Endothelial cell of umbilical vein (primary cell): ENCODE measurements around the gene PTPRD. TPM values are rescaled to one million over a fixed set of nuclear protein-coding genes. Genes with fewer than 3 reads are reported as not detected.

ENCODE experiments used
- BruUV-seq: library from RNA; stranded (reverse); fragments of 400-500 nt; replicated peaks from 2 replicates; lab custom pipeline; 2021; lab: Mats Ljungman, UMichigan
- CTCF ChIA-PET: fragments of 300-600, 350-600 bp; sonication (Branson Sonifier 250); formaldehyde crosslinking; loops from one replicate; lab custom pipeline; 2021; ENCODE audit warnings: antibody characterized with exemption, inconsistent platforms; lab: Charles Lee
- POLR2A ChIA-PET: fragments of 300-600, 350-600 bp; sonication (Branson Sonifier 250); formaldehyde crosslinking; loops from one replicate; lab custom pipeline; 2021; ENCODE audit warnings: antibody characterized with exemption, inconsistent platforms; lab: Charles Lee
- DNase-seq: peaks from one replicate; pipeline ENCODE4 v3.0.0-alpha.2; 2011; ENCODE audit warnings: low read depth, low spot score
- FAIRE-seq: peaks from 2 replicates; lab custom pipeline; 2011; peaks lifted over from hg19 to GRCh38; lab: Jason Lieb, UNC
- H2AFZ ChIP-seq: 2 replicates; pipeline ENCODE4 v1.6.0; 2012; ENCODE audit warnings: low read depth, low read length, control low read depth, inconsistent platforms
- H3K27ac ChIP-seq: 2 replicates; pipeline ENCODE4 v1.5.1; 2011; ENCODE audit warnings: low read depth, mild to moderate bottlenecking, control low read depth, low read length, moderate library complexity; ENCODE audit not compliant: insufficient read depth
- H3K27me3 ChIP-seq, 2 experiments: 2 replicates each; pipeline versions ENCODE4 v1.6.0 to v1.6.1; 2011; ENCODE audit warnings: low read length in 2 of 2, mixed read lengths in 1 of 2; ENCODE audit not compliant: control insufficient read depth in 2 of 2, insufficient read depth in 2 of 2
- H3K36me3 ChIP-seq, 2 experiments: 2 replicates in 1 of 2; 3 replicates in 1 of 2; pipeline ENCODE4 v1.5.1; 2011; ENCODE audit warnings: low read length in 2 of 2, mild to moderate bottlenecking in 1 of 2, moderate library complexity in 1 of 2; ENCODE audit not compliant: control insufficient read depth in 2 of 2, insufficient read depth in 2 of 2; ENCODE audit errors: extremely low read depth in 1 of 2
- H3K4me1 ChIP-seq: 3 replicates; pipeline ENCODE4 v1.5.1; 2011; ENCODE audit warnings: mild to moderate bottlenecking, low read length; ENCODE audit not compliant: control insufficient read depth, insufficient read depth; ENCODE audit errors: extremely low read depth
- H3K4me2 ChIP-seq: 2 replicates; pipeline ENCODE4 v1.6.1; 2011; ENCODE audit warnings: low read length, control low read depth, mixed read lengths; ENCODE audit not compliant: insufficient read depth
- H3K4me3 ChIP-seq, 3 experiments: fragments of 200-600 bp in 1 of 3; sonication (generic), shearing (Covaris generic) in 1 of 3; replicated peaks in 1 of 3; 2 replicates each; pipeline ENCODE4 v1.5.1; 2011 to 2016; ENCODE audit warnings: control low read depth in 3 of 3, low read length in 3 of 3, mild to moderate bottlenecking in 2 of 3, inconsistent platforms in 1 of 3, low read depth in 1 of 3, moderate library complexity in 1 of 3; ENCODE audit not compliant: insufficient read depth in 1 of 3
- H3K79me2 ChIP-seq: 2 replicates; pipeline ENCODE4 v1.6.0; 2012; ENCODE audit warnings: low read length, inconsistent platforms; ENCODE audit not compliant: control insufficient read depth, insufficient read depth
- H3K9ac ChIP-seq: replicated peaks from 2 replicates; pipeline ENCODE3; 2011; ENCODE audit warnings: low read length, control low read depth; ENCODE audit not compliant: insufficient read depth; ENCODE audit errors: extremely low read depth
- H3K9me1 ChIP-seq: replicated peaks from 3 replicates; pipeline ENCODE4 v1.6.0; 2011; ENCODE audit warnings: mild to moderate bottlenecking, low read length; ENCODE audit not compliant: control insufficient read depth, insufficient read depth; ENCODE audit errors: extremely low read depth
- H3K9me3 ChIP-seq: replicated peaks from 2 replicates; pipeline ENCODE4 v1.5.1; 2012; ENCODE audit warnings: low read length, inconsistent platforms; ENCODE audit not compliant: control insufficient read depth, insufficient read depth
- H4K20me1 ChIP-seq: replicated peaks from 2 replicates; pipeline ENCODE3; 2011; ENCODE audit warnings: mild to moderate bottlenecking, low read length; ENCODE audit not compliant: control insufficient read depth, insufficient read depth; ENCODE audit errors: extremely low read depth
- GATA2 ChIP-seq: IDR thresholded peaks from 2 replicates; pipeline ENCODE4 v1.7.0; 2011; ENCODE audit warnings: low read depth, mild to moderate bottlenecking, moderate library complexity, mixed read lengths, low read length; ENCODE audit not compliant: insufficient read length, insufficient read depth
- JUN ChIP-seq: IDR thresholded peaks from 2 replicates; pipeline ENCODE4 v1.6.1; 2011; ENCODE audit warnings: borderline replicate concordance, low read depth; ENCODE audit not compliant: insufficient read length, insufficient read depth
- MAX ChIP-seq: IDR thresholded peaks from 2 replicates; pipeline ENCODE4 v1.6.1; 2011; ENCODE audit not compliant: insufficient read depth, insufficient read length
- POLR2A ChIP-seq: IDR thresholded peaks from 2 replicates; pipeline ENCODE4 v1.6.1; 2012; ENCODE audit warnings: low read depth, mild to moderate bottlenecking, control low read depth, low read length
- dilution Hi-C: fragments of 300-500 bp; cut with MboI; formaldehyde crosslinking; loops from one replicate; pipeline ENCODE4 v1.15.0; 2019; ENCODE audit warnings: low sequenced_read_pairs; ENCODE audit not compliant: extremely low pct_ligation_motif_present
- intact Hi-C: fragments of 100-400 bp; cut with micrococcal nuclease; formaldehyde crosslinking; loops from one replicate; pipeline ENCODE4 v1.10.0; 2022
- polyA plus RNA-seq, 4 experiments: library from polyadenylated mRNA; depleted of rRNA in 3 of 4; stranded (reverse) in 3 of 4; unstranded in 1 of 4; fragments of >200 nt; gene quantifications; 2 replicates each; pipeline versions ENCODE4 v1.2.1 to v1.2.3, GENCODE V29; 2011 to 2012; ENCODE audit warnings: missing spikeins in 1 of 4
- total RNA-seq: library from RNA; stranded (reverse); gene quantifications from 2 replicates; pipeline ENCODE4 v1.2.3, GENCODE V29; 2021

Gene PTPRD
- total and polyA plus RNA-seq, 2 donors (not counting 3 experiments of a cell fraction or from before 2014, with no cell fraction given): 5.5 to 5.7 TPM

DNA sequence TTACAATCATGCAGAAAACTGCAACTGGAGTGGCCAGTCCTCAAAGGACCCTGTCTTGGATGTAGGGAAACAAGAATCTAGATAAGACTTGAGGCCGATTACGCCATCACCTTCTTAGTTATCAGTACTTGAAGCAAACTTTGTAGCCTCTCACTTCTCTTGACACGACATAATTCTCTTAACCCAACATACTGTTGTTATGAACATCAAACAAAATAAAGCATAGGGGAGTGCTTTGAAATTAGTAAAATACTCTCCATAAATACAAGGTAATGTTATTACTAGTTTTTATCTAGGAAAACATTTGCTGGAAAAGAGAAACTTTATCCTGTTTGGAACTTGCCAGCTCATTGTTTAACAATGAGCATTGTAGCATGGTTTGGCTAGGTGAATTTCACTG lies 2238.3 kb downstream of the PTPRD start:
- BruUV-seq: no TSS peak
- no peaks in the 10 kb centered on the region for H3K9me1 ChIP-seq
- dilution Hi-C loops: no loop called here
- no peaks in the 10 kb centered on the region for H3K36me3 ChIP-seq
- intact Hi-C loops: loop anchor here (1.0 kb wide), 1 partner anchor 8 kb away; no protein-coding TSS in a partner anchor
- H4K20me1 ChIP-seq: no peaks in the 10 kb centered on the region
- H3K9me3 ChIP-seq: no peaks in the 10 kb centered on the region
- H3K27me3 ChIP-seq: no peaks in the 10 kb centered on the region
- peak overlapping the region; percentile 50 for H2AFZ ChIP-seq
- H3K27ac ChIP-seq: peak overlapping the region; percentile 33
- TF ChIP-seq GATA2 (peak; percentile 13), POLR2A (no peak), MAX (no peak)
- ChIA-PET CTCF (interaction anchor here (0.6 to 1.8 kb wide), 2 partner anchors 9 to 108 kb away, joined by 4 to 6 read pairs; no protein-coding TSS in a partner anchor), POLR2A (no interaction called here)
- DNase-seq (peak; percentile 83), FAIRE-seq (peak; percentile 73)
- peaks cover 12% of the 10 kb centered on the region for H3K4me1 ChIP-seq
- H3K9ac ChIP-seq: no peak overlapping the region
- peak overlapping the region in 1 of 3 experiments; percentile 42 for H3K4me3 ChIP-seq
- peak overlapping the region; percentile 60 for H3K4me2 ChIP-seq
- H3K79me2 ChIP-seq: no peaks in the 10 kb centered on the region

DNA sequence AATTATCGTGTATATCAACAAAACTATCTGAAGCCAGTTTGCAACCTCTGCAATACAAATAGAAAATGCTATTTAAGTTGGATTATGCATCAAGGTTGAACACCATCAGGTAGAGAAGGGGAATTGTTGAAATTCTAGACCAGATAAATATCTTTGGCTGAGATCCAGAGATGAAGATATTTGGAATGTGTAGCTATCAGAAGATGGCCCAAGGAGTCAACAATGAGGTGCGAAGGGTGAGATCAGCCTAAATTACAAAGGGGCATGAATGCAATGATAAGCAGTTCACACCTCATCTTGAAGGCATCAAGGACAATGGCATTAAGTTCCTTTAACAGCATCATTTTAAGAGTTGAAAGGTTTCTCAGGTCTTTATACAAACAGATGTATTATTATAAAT lies 2241.1 kb downstream of the PTPRD start:
- dilution Hi-C loops: no loop called here
- no peaks in the 10 kb centered on the region for H3K9me1 ChIP-seq
- no peaks in the 10 kb centered on the region for H3K79me2 ChIP-seq
- no peak for DNase-seq
- no peak overlapping the region for H3K9ac ChIP-seq
- ChIA-PET POLR2A (no interaction called here), CTCF (interaction anchor here (1.9 kb wide), 1 partner anchor 9 kb away, joined by 4 read pairs; no protein-coding TSS in a partner anchor)
- peaks cover 17% of the 10 kb centered on the region for H3K4me1 ChIP-seq
- intact Hi-C loops: no loop called here
- FAIRE-seq: no peak
- no peak overlapping the region for H3K27ac ChIP-seq
- BruUV-seq: no TSS peak
- no peak for TF ChIP-seq JUN
- H3K36me3 ChIP-seq: no peaks in the 10 kb centered on the region
- no peaks in the 10 kb centered on the region for H3K27me3 ChIP-seq
- H3K9me3 ChIP-seq: no peaks in the 10 kb centered on the region
- no peak overlapping the region for H3K4me3 ChIP-seq
- H4K20me1 ChIP-seq: no peaks in the 10 kb centered on the region
- H2AFZ ChIP-seq: no peak overlapping the region
- no peak overlapping the region for H3K4me2 ChIP-seq
